ENCODE results near the gene CEP350. TPM values are rescaled to one million over a fixed set of nuclear protein-coding genes. Genes with fewer than 3 reads are reported as not detected.

CEP350 gene
- total RNA-seq, 2 experiments from 2014 or later = 48.6 to 54.2 TPM

DNA sequence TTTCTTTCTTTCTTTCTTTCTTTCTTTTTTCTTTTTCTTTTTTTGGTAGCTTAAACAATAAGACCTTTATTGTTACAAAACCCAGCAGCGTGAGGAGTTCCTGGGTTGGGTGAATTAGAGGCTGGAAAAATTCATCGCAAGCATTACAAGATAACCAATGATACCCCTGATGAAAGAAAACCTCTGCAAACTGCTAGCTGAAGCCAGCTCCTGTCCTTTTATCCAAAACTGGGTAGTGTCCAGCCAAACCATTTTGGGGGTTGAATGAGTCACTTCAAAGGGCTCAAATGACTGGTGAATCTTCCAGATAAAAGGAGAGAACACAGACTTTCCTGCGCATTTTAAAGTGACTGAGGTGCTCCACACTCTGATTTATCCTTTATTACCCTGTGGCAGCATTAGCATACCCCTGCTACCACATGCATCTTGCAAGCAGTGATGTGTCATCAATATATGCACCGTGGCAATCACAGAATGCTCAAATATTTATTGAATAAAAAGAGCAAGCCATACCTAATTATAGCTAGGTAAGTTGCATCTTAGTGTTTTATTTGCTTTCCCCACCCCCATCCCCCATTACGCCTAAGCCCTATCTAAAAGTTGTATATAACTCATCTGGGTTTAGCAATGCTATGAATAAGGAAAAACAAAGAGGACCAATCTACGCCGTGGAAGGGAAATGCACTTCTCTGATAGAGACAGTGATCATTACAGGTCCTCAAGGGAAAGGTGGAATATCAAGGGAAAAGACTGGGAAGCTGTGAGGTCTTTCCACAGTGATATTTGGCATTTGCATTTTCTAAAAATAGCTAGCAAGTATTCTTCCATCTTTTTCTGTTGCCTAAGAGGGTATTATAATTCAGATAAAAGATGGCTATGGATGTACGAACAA, 32.4 kb upstream of the CEP350 start:
- no peak for TF ChIP-seq EZH2phosphoT487 (IDR thresholded peaks at IDR 0.05; ENCODE audit: borderline replicate concordance, low read depth, low read length)
- TF ChIP-seq, protein P1, sequence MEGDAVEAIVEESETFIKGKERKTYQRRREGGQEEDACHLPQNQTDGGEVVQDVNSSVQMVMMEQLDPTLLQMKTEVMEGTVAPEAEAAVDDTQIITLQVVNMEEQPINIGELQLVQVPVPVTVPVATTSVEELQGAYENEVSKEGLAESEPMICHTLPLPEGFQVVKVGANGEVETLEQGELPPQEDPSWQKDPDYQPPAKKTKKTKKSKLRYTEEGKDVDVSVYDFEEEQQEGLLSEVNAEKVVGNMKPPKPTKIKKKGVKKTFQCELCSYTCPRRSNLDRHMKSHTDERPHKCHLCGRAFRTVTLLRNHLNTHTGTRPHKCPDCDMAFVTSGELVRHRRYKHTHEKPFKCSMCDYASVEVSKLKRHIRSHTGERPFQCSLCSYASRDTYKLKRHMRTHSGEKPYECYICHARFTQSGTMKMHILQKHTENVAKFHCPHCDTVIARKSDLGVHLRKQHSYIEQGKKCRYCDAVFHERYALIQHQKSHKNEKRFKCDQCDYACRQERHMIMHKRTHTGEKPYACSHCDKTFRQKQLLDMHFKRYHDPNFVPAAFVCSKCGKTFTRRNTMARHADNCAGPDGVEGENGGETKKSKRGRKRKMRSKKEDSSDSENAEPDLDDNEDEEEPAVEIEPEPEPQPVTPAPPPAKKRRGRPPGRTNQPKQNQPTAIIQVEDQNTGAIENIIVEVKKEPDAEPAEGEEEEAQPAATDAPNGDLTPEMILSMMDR (conservative IDR thresholded peaks at IDR 0.05; ENCODE audit: low read length) = no peak
- no TSS peak for BruUV-seq (replicated peaks)
- H3K9me3 ChIP-seq (ENCODE audit: low read length) = no peaks in the 10 kb centered on the region
- no peak overlapping the region for H2AFZ ChIP-seq (ENCODE audit: low read length)
- no peak for DNase-seq (ENCODE audit: low spot score)
- H3K4me2 ChIP-seq (ENCODE audit: low read length) = no peak overlapping the region
- CTCF ChIA-PET (ENCODE audit: unreplicated experiment) = no interaction called here
- H3K27ac ChIP-seq (ENCODE audit: low read depth, low read length, poor library complexity, severe bottlenecking) = no peak overlapping the region
- no peak overlapping the region for H3K4me3 ChIP-seq (ENCODE audit: low read depth, low read length, poor library complexity, severe bottlenecking)
- H3K79me2 ChIP-seq (ENCODE audit: insufficient read depth, low read depth, low read length) = no peaks in the 10 kb centered on the region
- H4K20me1 ChIP-seq (ENCODE audit: insufficient read depth, low read length) = no peaks in the 10 kb centered on the region
- no peaks in the 10 kb centered on the region for H3K9me2 ChIP-seq (ENCODE audit: insufficient read depth, low read length)
- peaks cover 15% of the 10 kb centered on the region; the same call in 1 of the 2 replicates for H3K36me3 ChIP-seq (ENCODE audit: insufficient read depth, low read length)
- intact Hi-C loops (cut with micrococcal nuclease; ENCODE audit: unreplicated experiment) = no loop called here
- H3K4me1 ChIP-seq (ENCODE audit: insufficient read depth, low read length, poor library complexity, severe bottlenecking) = no peaks in the 10 kb centered on the region
- POLR2A ChIA-PET = interaction anchor here (0.6 kb wide), 1 partner anchor 8 kb away, joined by 4 read pairs; no protein-coding TSS in a partner anchor

DNA sequence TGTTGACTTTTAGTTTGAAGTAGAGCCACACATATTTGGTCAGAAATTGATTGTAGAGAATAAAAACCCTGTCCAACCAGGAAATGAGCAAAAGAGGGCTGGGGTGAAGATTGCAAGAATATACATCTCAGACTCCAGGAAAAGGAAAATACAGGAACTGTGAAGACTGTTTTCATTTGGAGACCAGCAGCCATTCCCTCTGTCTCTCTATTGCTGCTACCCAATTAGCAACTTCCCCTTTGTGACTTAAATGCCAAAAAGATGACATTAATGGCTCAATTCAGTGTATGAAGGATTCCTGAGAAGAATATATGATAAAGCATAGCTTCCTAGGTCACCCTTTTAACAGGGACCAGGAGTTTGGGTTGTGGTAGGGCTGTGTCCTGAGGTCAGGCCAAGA, 31.6 kb upstream of the CEP350 start:
- POLR2A ChIA-PET = interaction anchor here (2.1 kb wide), 1 partner anchor 29 kb away, joined by 4 read pairs; no protein-coding TSS in a partner anchor

More for the DNA sequence above, 31.6 kb upstream of the CEP350 start:
- Histone ChIP-seq H3K4me2 (ENCODE audit: low read length) (no peak overlapping the region), H3K9me2 (ENCODE audit: insufficient read depth, low read length) (no peaks in the 10 kb centered on the region), H3K4me3 (ENCODE audit: low read depth, low read length, poor library complexity, severe bottlenecking) (no peak overlapping the region), H3K79me2 (ENCODE audit: insufficient read depth, low read depth, low read length) (no peaks in the 10 kb centered on the region), H3K36me3 (ENCODE audit: insufficient read depth, low read length) (peaks cover 12% of the 10 kb centered on the region; the same call in 1 of the 2 replicates), H2AFZ (ENCODE audit: low read length) (no peak overlapping the region), H3K9me3 (ENCODE audit: low read length) (no peaks in the 10 kb centered on the region), H3K27ac (ENCODE audit: low read depth, low read length, poor library complexity, severe bottlenecking) (no peak overlapping the region), H4K20me1 (ENCODE audit: insufficient read depth, low read length) (no peaks in the 10 kb centered on the region), H3K4me1 (ENCODE audit: insufficient read depth, low read length, poor library complexity, severe bottlenecking) (no peaks in the 10 kb centered on the region)
- DNase-seq (ENCODE audit: low spot score) = no peak
- CTCF ChIA-PET (ENCODE audit: unreplicated experiment) = no interaction called here
- intact Hi-C loops (cut with micrococcal nuclease; ENCODE audit: unreplicated experiment) = no loop called here
- BruUV-seq (replicated peaks) = no TSS peak
- no peak for TF ChIP-seq EZH2phosphoT487 (IDR thresholded peaks at IDR 0.05; ENCODE audit: borderline replicate concordance, low read depth, low read length)
- TF ChIP-seq, protein P1 (conservative IDR thresholded peaks at IDR 0.05; ENCODE audit: low read length) = no peak
